Left hindlimb (tissue), 1 donor: ENCODE results near the gene IPPK.
"Not testable (repeated sequence)": the region's sequence is repeated elsewhere in the genome, so short reads cannot be mapped to it uniquely, and the experiment has no call there.

Experiments used
- DNase-seq: peaks from one replicate; pipeline ENCODE4 v3.0.0-alpha.2; 2018

Gene IPPK

GRCh38 chr9:92589923-92590322 is 80.0 kb downstream of the IPPK start:
- DNase-seq, result no peak

- DNase-seq, result no peak
Measured at GRCh38 chr9:92576175-92576574, 93.8 kb downstream of the IPPK start.

- DNase-seq, result not testable (repeated sequence)
Measured at GRCh38 chr9:92573612-92574011, 96.3 kb downstream of the IPPK start.

GRCh38 chr9:92571871-92572270 is 98.1 kb downstream of the IPPK start:
- not testable (repeated sequence) for DNase-seq

GRCh38 chr9:92564982-92565381 is 104.9 kb downstream of the IPPK start:
- DNase-seq, result no peak

- DNase-seq, result no peak
Measured at GRCh38 chr9:92564504-92564903, 105.4 kb downstream of the IPPK start.
